SKM-1 (cell line): ENCODE results near the gene POLR2J3.
"Not testable (repeated sequence)": the region's sequence is repeated elsewhere in the genome, so short reads cannot be mapped to it uniquely, and the experiment has no call there.

Experiments
- DNase-seq: peaks from one replicate; lab custom pipeline; 2025; ENCODE audit not compliant: unreplicated experiment; lab: John Stamatoyannopoulos, UW

The POLR2J3 gene

DNA sequence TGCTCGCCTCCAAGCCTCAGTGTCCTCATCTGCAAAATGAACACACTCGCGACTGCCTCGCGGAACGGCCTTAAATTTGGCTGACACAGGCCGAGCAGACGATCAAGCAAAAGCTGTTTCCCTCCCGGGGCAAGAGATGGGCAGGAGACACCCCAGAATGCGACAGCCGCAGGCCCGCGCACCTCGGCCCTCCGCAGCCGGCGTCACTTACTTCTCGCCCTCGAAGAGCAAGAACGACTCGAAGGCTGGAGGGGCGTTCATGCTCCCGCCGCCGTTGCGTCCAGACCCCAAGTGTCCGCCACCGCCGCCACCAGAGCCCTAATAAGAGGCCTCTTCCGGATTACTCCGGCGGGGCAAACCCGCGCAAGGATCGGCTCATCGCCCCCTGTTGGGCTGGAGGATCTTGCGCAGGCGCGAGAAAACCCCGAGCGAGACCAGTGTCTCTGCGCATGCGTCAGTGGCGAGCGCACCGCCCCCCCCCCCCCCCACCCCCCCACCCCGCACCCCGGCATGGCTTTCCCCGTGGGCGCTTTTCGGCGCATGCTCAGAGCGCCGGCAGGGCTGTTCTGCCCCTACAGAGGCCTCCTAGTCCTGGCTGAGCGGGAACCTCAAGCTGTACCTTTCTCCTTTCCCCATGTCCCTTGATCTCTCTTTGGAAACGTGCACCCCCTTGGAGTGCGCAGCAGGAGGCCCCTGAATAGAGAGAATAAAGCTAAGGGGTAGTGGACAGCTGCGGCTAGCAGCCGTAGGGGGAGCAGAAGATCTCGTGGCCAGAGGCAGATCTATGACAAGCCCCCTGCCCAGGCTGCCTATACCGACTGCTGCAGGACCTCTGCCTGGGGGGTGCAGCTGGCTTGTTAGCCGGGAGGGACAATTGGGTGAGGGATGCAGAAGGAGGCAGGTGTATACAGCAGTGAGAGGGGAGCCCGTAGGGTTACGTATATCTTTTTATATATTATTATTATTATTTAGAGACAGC, at the start of gene POLR2J3:
POLR2J3 (minus strand) TSS at position 323 of the 979 bp plus-strand sequence; CDS start at position 261, 62 bp downstream.
- not testable (repeated sequence) for DNase-seq

- not testable (repeated sequence) for DNase-seq
Observed at GRCh38 chr7:102618122-102618521, 45.7 kb upstream of the POLR2J3 start.

DNA sequence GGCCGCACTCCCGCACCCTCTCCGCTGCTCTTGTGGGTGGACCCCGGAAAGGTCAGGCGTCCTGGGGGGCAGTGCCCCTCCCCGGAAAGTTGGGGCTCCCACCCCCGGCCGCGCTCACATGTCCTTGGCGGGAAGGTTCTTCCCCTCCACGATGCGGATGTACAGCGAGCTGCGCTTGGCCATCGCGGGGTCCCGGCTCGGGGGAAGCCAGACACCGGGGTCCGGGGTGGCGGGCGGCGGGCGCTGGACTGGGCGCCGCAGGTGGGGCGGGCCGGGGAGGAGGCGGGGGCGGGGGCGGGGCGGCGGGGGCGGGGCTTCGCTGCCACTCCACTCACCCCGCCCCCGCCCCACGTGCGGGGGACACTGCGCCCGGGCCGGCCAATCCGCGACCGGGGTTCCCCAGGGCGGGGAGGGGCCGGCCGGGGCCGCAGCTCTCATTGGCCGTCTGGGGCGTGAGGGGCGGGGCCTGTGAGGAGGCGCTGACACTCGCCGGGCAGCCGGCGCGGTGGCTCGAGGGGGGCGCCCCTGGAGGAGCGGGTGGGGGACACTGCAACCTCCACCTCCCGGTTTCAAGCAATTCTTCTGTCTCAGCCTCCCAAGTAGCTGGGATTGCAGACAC, 44.2 kb upstream of the POLR2J3 start, which contains the start of gene RASA4:
RASA4 (minus strand) TSS at position 250 of the 619 bp plus-strand sequence; CDS start at position 183, 67 bp downstream.
- DNase-seq = not testable (repeated sequence)

DNA sequence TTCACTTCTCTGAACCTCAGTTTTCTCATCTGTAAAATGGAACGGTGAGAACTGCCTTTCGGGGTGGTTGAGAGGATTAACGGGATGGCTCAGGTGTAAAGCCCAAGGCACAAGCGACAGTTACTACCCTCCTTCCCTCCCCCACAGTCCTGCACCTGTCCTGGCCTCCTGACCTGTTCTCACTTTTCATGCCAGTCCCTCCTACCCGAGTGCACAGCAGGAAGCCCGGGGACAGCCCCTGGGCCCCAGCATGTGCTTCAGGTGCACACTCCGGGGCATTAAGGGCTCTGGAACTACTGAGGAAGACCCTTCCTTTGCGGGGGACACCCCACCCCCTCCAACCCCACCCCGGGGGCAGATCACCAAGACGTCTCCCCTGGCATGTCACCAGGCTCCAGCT, 43.5 kb upstream of the POLR2J3 start:
- DNase-seq = not testable (repeated sequence)

- DNase-seq = not testable (repeated sequence)
Observed at GRCh38 chr7:102614873-102615272, 42.5 kb upstream of the POLR2J3 start.

DNA sequence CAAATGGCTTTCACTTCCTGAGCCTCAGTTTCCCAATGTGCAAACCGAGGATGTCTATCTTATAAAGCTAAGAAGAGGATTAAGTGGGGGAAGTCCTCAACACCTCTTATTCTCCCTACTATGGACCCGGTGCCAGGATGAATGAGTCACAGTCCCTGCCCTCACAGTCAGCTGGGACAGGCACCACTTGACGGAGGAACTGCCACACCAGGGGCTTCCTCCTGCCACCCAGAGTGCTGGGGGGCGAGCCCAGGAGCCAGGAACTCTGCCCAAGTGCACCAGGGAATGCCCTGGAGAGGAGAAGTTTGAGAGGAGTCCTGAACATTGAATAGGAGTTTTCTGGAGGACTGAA, 41.9 kb upstream of the POLR2J3 start:
- DNase-seq = not testable (repeated sequence)

DNA sequence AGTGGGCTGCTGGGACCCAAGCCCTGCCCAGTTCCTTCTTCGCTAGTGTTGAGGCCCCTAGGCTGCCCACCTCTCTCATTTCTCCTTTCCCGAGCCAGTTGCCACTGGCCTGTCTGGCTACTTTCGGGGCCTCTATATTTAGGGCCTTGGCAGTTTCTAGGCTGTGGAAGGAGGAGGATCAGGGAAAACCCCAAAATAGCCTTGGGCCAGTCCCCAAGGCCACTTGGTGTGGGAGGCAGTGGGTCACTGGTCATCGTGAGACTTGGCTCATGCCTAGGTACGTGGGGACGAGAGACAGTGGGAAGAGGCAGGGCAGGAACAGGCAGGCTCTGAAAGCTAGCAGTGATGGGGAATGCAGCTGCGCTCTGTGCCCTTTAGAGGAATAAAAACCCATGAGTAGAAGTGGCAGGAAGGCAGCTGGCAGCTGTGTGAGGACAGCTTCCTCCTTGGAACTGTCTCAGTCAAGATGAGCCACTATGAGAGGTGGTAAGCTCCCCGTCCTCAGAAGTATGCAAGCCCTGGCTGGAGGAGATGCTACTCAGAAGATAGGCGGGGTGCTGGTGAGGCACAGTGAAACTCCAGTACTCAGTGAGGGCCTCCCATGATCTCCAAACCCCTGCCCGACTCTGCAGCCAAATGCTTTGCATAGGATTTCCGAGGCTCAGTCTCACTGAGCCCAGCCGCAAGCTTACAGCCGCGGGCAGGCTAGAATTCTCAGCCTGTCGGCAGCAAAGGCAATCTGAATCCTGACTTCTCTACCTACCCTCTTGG, 41.4 kb upstream of the POLR2J3 start:
- DNase-seq = not testable (repeated sequence)

GRCh38 chr7:102611675-102612325, 39.4 kb upstream of the POLR2J3 start:
- not testable (repeated sequence) for DNase-seq

DNA sequence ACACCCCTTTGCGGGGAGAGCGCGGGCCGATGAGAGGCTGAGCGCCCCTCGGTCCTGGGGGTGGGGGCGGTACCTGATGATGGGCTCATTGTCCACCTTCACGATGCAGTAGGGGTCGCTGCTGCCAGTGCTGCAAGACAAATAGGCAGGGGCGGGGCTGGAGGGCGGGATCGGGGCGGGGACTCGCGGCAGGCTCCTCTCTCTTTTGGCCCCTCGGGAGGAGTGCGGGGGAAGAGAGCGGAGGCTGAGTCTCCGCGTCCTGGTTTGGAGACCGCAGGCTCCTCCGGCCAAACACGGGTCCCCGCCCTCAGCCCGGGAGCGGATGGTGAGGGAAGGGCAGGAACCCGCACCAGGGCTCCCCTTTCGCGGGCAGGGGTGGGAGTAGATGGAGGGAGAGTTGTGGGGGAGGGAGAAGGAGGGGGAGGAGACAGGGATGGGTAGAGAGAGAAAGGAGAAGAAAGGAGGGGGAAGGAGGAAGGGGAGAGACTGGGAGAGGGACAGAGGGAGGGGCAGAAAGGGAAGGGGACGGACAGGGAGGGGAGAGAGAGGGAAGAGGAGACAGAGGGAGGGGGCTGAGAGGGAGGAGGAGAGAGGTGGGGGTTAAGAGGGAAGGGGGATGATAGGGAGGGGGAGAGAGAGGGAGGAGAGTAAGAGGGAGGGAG, 38.8 kb upstream of the POLR2J3 start:
- not testable (repeated sequence) for DNase-seq

GRCh38 chr7:102610441-102610840, 38.1 kb upstream of the POLR2J3 start:
- not testable (repeated sequence) for DNase-seq

- DNase-seq = not testable (repeated sequence)
Observed at GRCh38 chr7:102609734-102610133, 37.4 kb upstream of the POLR2J3 start.

DNA sequence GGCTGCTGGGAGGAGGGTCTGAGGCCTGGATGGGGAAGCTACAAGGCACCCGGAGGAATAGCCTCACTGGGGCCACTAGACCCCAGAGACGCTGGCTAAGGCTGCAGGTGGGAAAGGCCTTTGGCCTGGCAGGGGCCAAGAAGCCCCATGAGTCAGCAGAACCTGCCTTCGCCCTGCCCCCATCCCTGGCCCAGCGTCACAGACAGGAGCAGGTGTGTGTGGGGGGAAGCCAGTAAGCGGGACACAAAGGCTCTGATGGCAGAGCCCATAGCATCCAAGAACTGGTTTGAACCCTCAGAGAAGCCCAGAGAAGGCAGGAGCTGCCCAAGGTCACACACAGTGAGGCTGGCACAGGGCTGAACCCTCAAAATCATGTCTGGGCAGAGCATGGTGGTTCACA, 34.5 kb upstream of the POLR2J3 start:
- DNase-seq = not testable (repeated sequence)

- DNase-seq = not testable (repeated sequence)
Observed at GRCh38 chr7:102604431-102605145, 32.2 kb upstream of the POLR2J3 start.

- not testable (repeated sequence) for DNase-seq
Observed at GRCh38 chr7:102602317-102602716, 29.9 kb upstream of the POLR2J3 start.

DNA sequence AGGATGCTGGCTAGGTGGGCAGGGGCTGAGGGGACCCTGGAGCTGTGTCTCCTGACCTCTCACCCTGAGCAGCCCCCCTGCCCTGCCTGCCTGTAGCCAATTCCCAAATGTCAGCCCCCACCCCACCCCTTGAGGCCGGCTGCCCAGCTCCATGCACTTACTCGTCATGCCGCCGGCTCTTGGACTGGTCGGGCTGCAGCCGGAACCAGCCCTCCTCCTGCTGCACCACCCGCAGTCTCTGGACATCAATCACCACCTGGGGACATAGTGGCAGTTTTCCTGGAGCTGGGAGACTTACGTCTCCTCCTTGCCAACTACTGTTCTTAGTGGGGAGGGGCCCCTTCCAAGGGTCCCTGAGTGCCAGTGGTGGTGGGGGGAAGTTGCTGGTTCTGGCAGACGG, 27.3 kb upstream of the POLR2J3 start:
- DNase-seq = not testable (repeated sequence)

GRCh38 chr7:102596036-102596435, 23.7 kb upstream of the POLR2J3 start:
- not testable (repeated sequence) for DNase-seq

- DNase-seq = not testable (repeated sequence)
Observed at GRCh38 chr7:102593637-102594334, 21.4 kb upstream of the POLR2J3 start.

GRCh38 chr7:102592477-102593019, 20.2 kb upstream of the POLR2J3 start:
- not testable (repeated sequence) for DNase-seq
